ENCODE measurements around the gene TAAR2.
"Not testable (repeated sequence)": the region's sequence is repeated elsewhere in the genome, so short reads cannot be mapped to it uniquely, and the experiment has no call there.

The TAAR2 gene, protein sequence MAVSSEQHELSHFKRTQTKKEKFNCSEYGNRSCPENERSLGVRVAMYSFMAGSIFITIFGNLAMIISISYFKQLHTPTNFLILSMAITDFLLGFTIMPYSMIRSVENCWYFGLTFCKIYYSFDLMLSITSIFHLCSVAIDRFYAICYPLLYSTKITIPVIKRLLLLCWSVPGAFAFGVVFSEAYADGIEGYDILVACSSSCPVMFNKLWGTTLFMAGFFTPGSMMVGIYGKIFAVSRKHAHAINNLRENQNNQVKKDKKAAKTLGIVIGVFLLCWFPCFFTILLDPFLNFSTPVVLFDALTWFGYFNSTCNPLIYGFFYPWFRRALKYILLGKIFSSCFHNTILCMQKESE

DNA sequence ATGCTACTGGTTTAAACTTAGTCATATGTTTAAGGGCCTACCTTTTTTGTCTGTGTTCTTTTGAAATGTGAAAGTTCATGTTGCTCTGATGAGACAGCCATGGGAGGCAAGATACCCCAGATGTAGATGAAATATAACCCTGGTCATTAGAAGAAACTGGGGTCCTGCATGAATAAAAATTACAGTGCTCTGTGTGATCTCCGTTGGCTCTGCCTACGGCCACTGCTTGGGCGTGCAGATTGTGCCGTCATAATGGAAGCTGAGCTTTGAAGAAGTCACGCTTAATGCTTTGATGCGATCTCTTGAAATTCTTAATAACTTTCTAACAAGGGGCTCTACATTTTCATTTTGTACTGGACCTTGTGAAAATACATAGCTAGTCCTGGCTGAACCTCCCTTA is at the start of gene TAAR2:
Gene TAAR2, minus strand, starts transcription at position 101 of the 400 bp plus-strand sequence. Its CDS starts 0 bp downstream, at position 101.
- DNase-seq: no peak
- TF ChIP-seq GATA1 (IDR thresholded peaks at IDR 0.05; ENCODE audit: low read depth, low read length) (no peak), POLR2A (IDR thresholded peaks at IDR 0.05; ENCODE audit: low read length) (no peak)

GRCh38 chr6:132673376-132674094 is 49.5 kb upstream of the TAAR2 start:
- no peak for DNase-seq
- TF ChIP-seq GATA1 (IDR thresholded peaks at IDR 0.05; ENCODE audit: low read depth, low read length): no peak
- TF ChIP-seq POLR2A (IDR thresholded peaks at IDR 0.05; ENCODE audit: low read length): no peak

GRCh38 chr6:132671295-132671694 is 47.2 kb upstream of the TAAR2 start:
- TF ChIP-seq POLR2A (IDR thresholded peaks at IDR 0.05; ENCODE audit: low read length): no peak
- DNase-seq: no peak

- peak; percentile 25 to 40 for DNase-seq
- TF ChIP-seq POLR2A (IDR thresholded peaks at IDR 0.05; ENCODE audit: low read length) (no peak), GATA1 (IDR thresholded peaks at IDR 0.05; ENCODE audit: low read depth, low read length) (no peak)
Observed at GRCh38 chr6:132669690-132670291, 45.7 kb upstream of the TAAR2 start.

DNA sequence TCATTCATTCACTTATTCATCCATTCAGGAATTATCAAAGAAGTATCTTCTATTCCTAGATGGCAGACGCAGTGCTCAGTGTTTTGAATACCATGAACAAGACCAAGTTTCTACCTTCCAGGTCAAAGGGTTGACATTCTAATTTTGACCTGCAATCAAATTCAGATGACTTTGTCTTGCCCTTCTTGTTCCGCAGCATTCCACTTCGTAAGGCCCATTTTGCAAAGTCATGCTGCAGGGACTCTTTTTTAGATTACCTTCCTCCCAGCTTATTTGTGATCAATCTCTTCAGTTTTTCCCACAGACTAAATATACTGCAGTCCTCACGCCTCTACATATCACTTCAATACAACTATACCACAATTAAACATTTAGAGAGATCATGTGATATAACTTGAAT is 42.0 kb upstream of the TAAR2 start:
- TF ChIP-seq POLR2A (IDR thresholded peaks at IDR 0.05; ENCODE audit: low read length): no peak
- DNase-seq: no peak

DNA sequence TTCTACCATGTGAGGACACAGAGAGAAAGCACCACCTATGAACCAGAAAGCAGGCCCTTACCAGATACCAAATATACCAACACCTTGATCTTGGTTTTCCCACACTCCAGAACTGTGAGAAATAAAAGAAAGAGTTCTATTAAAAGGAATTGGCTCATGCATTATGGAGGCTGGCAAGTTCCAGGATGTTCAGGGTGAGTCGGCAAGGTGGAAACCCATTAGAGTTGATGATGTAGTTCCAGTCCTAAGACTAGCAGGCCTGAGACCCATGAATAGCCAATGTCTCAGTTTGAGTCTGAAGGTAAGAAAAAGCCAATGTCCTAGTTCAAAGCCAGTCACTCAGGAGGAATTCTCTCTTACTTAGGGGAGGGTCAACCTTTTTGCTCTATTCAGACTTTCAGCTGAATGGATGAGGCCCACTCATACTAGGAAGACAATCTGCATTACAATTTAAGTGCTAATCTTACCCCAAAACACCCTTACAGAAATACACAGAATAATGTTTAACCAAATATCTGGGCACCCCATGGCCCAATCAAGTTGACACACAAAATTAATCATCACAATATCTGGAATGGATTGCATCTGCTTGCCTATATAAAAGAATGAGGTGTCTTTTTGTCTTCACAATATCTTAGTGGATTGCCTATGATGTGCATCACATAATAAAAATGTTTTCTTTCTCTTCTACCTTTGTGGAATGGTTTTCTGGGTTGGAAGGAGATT is 40.4 kb upstream of the TAAR2 start:
- no peak for TF ChIP-seq POLR2A (IDR thresholded peaks at IDR 0.05; ENCODE audit: low read length)
- TF ChIP-seq GATA1 (IDR thresholded peaks at IDR 0.05; ENCODE audit: low read depth, low read length): no peak
- no peak for DNase-seq

GRCh38 chr6:132663661-132664060 is 39.6 kb upstream of the TAAR2 start:
- no peak for DNase-seq
- TF ChIP-seq POLR2A (IDR thresholded peaks at IDR 0.05; ENCODE audit: low read length) (no peak), GATA1 (IDR thresholded peaks at IDR 0.05; ENCODE audit: low read depth, low read length) (no peak)

DNA sequence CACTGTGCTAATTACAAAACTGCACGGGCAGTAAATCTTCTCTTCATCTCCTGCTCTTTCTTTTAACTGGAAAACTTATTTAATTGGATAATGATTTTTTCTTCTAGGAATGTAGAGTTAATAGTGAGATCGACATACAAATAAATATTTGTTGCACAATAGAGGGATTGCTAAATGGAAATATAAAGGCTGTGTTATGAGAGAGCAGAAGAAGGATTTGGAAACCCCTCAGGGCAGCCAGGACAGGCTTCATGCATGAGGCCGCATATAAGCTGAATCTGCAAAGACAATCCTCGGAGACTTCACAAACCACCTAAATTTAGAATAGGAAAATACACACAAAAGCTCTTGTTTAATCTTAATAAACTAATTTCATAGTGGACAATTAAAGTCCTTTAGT is 37.8 kb upstream of the TAAR2 start:
- TF ChIP-seq GATA1 (IDR thresholded peaks at IDR 0.05; ENCODE audit: low read depth, low read length) (no peak), POLR2A (IDR thresholded peaks at IDR 0.05; ENCODE audit: low read length) (no peak)
- DNase-seq: no peak

GRCh38 chr6:132659082-132659481 is 35.0 kb upstream of the TAAR2 start, which contains the start of gene TAAR1:
Gene TAAR1 (minus strand): TSS chr6:132659182. CDS start chr6:132646003, 13,179 bp downstream.
- DNase-seq: no peak

DNA sequence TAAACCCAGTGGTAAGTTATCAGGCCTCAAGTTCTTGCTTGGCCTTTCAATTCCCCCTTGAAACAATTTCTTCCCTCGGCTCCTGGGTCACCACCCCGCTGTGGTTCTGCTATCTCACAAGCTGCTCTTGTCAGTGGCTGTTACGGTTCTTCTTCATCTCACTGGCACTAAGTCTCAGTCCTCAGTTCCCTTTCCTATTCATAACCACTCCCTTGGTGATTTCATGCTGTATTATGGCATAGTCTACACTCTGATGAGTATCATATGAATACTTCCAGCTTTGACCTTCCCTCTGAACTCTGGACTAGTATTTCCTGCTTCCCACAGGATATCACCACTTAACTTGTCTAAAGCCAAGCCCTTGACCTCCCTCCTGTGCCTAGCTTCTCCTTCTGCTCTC is 27.0 kb upstream of the TAAR2 start:
- no peak for DNase-seq
- no peak for TF ChIP-seq POLR2A (IDR thresholded peaks at IDR 0.05; ENCODE audit: low read length)
- TF ChIP-seq GATA1 (IDR thresholded peaks at IDR 0.05; ENCODE audit: low read depth, low read length): no peak

More at GRCh38 chr6:132659082-132659481, 35.0 kb upstream of the TAAR2 start, which contains the start of gene TAAR1:
- TF ChIP-seq POLR2A (IDR thresholded peaks at IDR 0.05; ENCODE audit: low read length) (no peak), GATA1 (IDR thresholded peaks at IDR 0.05; ENCODE audit: low read depth, low read length) (no peak)

DNA sequence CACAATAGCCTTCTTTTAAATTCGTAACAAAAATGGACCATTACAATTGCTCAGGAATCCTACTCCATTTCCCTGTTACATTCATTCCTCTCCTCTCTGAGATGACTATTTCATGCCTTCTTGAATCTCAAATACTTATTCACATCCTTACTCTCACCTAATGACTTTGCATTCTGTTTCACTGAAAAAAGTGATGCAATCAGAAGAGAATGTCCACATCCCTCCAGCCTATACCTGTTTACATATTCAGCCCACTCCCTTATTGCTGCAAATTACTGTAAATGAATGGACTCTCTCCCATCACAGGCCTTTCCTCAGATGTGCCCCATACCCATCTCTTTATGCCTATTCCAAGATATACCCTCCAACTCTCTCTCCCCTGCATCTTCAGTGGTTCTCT is 26.4 kb upstream of the TAAR2 start:
- TF ChIP-seq GATA1 (IDR thresholded peaks at IDR 0.05; ENCODE audit: low read depth, low read length) (no peak), POLR2A (IDR thresholded peaks at IDR 0.05; ENCODE audit: low read length) (no peak)
- DNase-seq: no peak

DNA sequence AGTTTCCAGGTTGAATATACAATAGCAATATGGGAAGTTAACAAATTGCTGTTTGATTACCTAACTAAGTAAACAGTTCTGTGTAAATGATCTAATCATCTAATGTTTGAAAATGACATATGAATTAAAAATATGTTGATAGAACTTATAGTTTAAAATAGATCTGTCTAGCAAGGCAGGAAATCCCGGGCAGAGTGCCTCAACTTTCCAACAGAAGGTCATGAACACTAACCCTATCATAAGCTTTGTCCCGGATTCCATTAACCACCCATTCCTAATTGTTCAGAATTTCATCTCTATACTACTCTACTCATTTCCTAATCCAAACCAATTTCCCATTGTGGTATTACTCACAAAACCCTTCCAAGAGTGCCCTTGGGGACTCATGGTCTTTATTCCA is 24.8 kb upstream of the TAAR2 start:
- TF ChIP-seq GATA1 (IDR thresholded peaks at IDR 0.05; ENCODE audit: low read depth, low read length) (no peak), POLR2A (IDR thresholded peaks at IDR 0.05; ENCODE audit: low read length) (no peak)
- no peak for DNase-seq

GRCh38 chr6:132648356-132648755 is 24.3 kb upstream of the TAAR2 start:
- DNase-seq: no peak
- TF ChIP-seq GATA1 (IDR thresholded peaks at IDR 0.05; ENCODE audit: low read depth, low read length) (no peak), POLR2A (IDR thresholded peaks at IDR 0.05; ENCODE audit: low read length) (no peak)

DNA sequence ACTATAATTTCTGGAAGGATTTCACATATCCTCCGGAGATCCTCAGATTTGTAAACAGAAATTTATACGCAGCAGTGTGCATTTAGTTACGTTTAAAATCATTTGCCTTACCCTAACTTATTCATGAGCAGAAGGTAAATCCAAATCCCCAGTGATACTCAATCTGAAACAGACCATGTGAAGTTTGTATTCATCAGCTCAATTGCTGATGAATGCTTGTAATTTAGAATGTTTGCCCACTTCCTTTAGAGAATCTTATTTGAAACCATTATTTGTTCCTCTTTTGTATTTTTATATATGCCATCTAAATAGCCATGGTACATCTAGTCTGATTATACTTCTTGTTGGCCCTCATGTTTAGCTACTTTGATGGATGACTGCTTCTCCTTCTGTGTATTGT is 19.5 kb upstream of the TAAR2 start:
- no peak for DNase-seq
- TF ChIP-seq POLR2A (IDR thresholded peaks at IDR 0.05; ENCODE audit: low read length) (no peak), GATA1 (IDR thresholded peaks at IDR 0.05; ENCODE audit: low read depth, low read length) (no peak)

DNA sequence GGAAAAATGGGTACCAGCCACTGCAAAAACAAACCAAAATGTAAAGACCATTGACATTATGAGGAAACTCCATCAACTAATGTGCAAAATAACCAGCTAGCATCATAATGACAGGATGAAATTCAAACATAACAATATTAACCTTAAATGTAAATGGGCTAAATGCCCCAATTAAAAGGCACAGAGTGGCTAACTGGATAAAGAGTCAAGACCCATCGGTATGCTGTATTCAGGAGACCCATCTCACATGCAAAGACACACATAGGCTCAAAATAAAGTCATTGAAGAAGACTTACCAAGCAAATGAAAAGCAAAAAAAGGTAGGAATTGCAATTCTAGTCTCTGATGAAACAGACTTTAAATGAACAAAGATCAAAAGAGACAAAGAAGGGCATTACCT is 13.1 kb upstream of the TAAR2 start:
- DNase-seq: not testable (repeated sequence)

DNA sequence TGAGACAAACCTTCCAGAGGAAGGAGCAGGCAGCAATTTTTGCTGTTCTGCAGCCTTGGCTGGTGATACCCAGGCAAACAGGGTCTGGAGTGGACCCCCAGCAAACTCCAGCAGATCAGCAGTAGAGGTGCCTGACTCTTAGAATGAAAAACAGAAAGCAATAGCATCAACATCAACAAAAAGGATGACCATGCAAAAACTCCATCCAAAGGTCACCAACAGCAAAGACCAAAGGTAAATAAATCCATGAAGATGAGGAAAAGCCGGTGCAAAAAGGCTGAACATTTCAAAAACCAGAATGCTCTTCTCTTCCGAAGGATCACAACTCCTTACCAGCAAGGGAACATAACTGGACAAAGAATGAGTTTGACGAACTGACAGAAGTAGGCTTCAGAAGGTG is 11.8 kb upstream of the TAAR2 start:
- DNase-seq: not testable (repeated sequence)

- DNase-seq: not testable (repeated sequence)
Observed at GRCh38 chr6:132635288-132635687, 11.2 kb upstream of the TAAR2 start.
